HUES6 (cell line): ENCODE measurements around the gene VASP.

Experiments
- H3K27ac ChIP-seq: 2 replicates; pipeline ENCODE4 v1.7.0; 2013; ENCODE audit warnings: low read depth, mild to moderate bottlenecking, low read length, inconsistent platforms
- H3K27me3 ChIP-seq: 2 replicates; pipeline ENCODE4 v1.6.1; 2013; ENCODE audit warnings: low read length; ENCODE audit not compliant: control insufficient read depth, insufficient read depth
- H3K36me3 ChIP-seq: 2 replicates; pipeline ENCODE4 v1.6.1; 2013; ENCODE audit warnings: low read length; ENCODE audit not compliant: control insufficient read depth, insufficient read depth
- H3K4me1 ChIP-seq: 2 replicates; pipeline ENCODE4 v1.6.1; 2013; ENCODE audit warnings: low read length; ENCODE audit not compliant: control insufficient read depth, insufficient read depth
- H3K4me3 ChIP-seq: 2 replicates; pipeline ENCODE4 v1.5.1; 2013; ENCODE audit warnings: low read depth, low read length
- H3K9ac ChIP-seq: one replicate; pipeline ENCODE4 v1.6.1; 2013; ENCODE audit warnings: mild to moderate bottlenecking, low read length
- H3K9me3 ChIP-seq: 2 replicates; pipeline ENCODE4 v1.6.1; 2013; ENCODE audit warnings: low read depth, low read length; ENCODE audit not compliant: control insufficient read depth, insufficient read depth

VASP gene

DNA sequence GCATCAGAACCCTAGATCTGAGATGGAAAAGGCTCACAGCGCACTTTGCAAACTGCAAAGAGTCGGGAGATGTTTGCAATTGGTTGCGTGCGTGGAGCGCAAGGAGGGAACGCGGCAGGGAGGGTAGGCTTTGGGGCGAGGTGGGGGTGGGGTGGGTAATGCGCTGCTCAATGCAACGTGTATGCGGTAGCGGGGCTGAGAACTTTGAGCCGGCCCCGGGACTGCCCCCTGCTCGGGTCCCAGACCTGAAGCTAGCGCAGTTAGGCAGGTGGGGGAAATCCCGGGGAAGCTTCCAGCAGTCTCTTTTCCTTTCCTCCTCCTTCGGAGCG is 38.5 kb upstream of the VASP start:
- Histone ChIP-seq H3K4me1 (peaks cover 30% of the 10 kb centered on the region), H3K9me3 (no peaks in the 10 kb centered on the region), H3K4me3 (peak overlapping the region; percentile 74), H3K9ac (peak overlapping the region; percentile 83), H3K27ac (no peak overlapping the region), H3K36me3 (no peaks in the 10 kb centered on the region), H3K27me3 (peaks cover 17% of the 10 kb centered on the region)

DNA sequence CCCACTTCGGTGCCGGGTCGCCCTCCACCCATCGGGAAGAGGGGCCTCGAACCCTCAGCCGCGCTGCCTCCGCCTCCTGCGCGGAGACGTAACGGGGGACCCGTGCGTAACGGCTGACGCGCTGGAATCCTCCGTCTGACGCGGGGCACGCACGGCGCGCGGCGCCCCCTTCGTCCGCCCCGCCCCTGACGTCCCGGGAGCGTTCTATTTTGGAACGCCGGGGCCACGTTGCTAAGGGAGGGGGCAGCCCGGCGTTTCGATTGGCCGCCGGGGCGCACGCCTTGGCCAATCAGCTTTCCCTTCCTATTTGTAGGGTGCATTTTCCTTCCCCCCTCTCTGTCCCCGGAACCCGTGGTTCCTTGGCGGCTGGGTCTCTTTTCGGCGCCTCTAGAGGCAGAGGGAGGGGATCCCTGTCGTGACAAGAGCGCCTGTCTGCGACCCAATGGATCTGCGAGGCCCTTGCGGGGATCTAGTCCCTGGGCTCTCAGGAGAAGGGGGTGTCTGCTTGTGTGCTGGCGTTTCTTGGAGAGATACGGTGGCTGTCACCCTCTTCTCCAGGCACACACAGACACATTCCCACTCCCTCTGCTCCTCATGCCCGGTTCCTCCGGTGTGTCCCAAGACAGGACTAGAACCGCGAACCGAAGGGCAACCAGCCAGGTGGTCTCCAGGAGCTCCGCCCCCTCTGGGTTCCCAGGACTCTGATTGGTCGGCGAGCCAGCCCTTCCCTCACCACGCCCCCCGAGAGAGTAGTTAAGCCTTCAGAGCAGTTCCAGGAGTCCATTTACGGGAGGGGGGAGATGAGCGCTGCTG is 37.9 kb upstream of the VASP start:
- no peaks in the 10 kb centered on the region for H3K9me3 ChIP-seq

DNA sequence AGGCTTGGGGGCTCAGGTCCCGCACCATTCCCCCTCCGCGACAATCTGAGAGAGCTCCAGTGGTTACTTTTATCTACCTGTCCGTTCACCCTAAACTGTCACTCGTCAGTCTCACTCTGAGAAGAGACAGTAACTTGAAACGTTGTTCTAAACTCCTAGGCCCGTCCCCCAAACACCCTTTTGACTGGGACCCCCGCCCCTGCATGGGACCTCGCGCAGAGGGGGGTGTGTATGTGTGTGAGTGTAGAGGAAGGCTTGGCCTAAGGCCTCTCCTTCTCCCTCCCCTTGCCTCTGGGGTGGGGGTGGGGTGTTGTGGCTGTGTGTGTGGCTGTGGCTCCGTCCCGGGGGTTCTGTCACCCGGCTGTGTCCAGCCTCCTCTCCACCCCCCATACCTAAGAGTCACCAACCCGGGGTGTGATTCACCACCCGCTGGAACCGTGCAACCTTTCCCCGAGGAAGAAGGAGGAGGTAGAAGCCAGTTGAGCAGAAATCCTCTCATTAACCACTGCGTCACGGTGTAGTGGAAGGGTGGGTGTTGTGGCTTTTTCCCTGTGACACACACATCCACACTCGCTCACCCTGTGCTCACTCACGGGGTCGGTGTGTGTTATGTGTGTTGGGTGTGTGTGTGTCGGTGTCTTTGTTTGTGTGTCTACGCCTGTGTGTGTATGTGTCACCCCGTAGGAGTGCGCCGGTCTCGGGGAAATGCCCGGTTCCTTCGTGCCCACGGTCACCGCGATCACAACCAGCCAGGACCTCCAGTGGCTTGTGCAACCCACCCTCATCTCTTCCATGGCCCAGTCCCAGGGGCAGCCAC is 37.1 kb upstream of the VASP start:
- peaks cover 26% of the 10 kb centered on the region for H3K4me1 ChIP-seq
- H3K27me3 ChIP-seq: peaks cover 17% of the 10 kb centered on the region
- H3K36me3 ChIP-seq: no peaks in the 10 kb centered on the region
- no peak overlapping the region for H3K27ac ChIP-seq
- H3K4me3 ChIP-seq: peak overlapping the region; percentile 74
- H3K9ac ChIP-seq: peak overlapping the region; percentile 29
- H3K9me3 ChIP-seq: no peaks in the 10 kb centered on the region

More for the DNA sequence above, 37.9 kb upstream of the VASP start:
- H3K4me3 ChIP-seq: peak overlapping the region; percentile 74
- no peaks in the 10 kb centered on the region for H3K36me3 ChIP-seq
- peaks cover 17% of the 10 kb centered on the region for H3K27me3 ChIP-seq
- H3K27ac ChIP-seq: peak overlapping the region; percentile 69; the same call in 1 of the 2 replicates
- peaks cover 32% of the 10 kb centered on the region for H3K4me1 ChIP-seq
- H3K9ac ChIP-seq: peak overlapping the region; percentile 83

DNA sequence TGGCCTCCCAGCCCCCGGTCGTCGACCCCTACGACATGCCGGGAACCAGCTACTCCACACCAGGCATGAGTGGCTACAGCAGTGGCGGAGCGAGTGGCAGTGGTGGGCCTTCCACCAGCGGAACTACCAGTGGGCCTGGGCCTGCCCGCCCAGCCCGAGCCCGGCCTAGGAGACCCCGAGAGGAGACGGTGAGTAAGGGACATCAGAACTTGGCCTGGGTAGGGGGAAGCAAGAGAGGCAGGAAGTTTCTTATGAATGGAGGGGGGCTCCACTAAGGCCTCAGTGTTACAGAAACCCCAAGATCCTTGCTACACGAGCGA is 36.6 kb upstream of the VASP start:
- Histone ChIP-seq H3K4me1 (peaks cover 24% of the 10 kb centered on the region), H3K9ac (no peak overlapping the region), H3K9me3 (no peaks in the 10 kb centered on the region), H3K4me3 (no peak overlapping the region), H3K27me3 (peaks cover 17% of the 10 kb centered on the region), H3K27ac (no peak overlapping the region), H3K36me3 (no peaks in the 10 kb centered on the region)

DNA sequence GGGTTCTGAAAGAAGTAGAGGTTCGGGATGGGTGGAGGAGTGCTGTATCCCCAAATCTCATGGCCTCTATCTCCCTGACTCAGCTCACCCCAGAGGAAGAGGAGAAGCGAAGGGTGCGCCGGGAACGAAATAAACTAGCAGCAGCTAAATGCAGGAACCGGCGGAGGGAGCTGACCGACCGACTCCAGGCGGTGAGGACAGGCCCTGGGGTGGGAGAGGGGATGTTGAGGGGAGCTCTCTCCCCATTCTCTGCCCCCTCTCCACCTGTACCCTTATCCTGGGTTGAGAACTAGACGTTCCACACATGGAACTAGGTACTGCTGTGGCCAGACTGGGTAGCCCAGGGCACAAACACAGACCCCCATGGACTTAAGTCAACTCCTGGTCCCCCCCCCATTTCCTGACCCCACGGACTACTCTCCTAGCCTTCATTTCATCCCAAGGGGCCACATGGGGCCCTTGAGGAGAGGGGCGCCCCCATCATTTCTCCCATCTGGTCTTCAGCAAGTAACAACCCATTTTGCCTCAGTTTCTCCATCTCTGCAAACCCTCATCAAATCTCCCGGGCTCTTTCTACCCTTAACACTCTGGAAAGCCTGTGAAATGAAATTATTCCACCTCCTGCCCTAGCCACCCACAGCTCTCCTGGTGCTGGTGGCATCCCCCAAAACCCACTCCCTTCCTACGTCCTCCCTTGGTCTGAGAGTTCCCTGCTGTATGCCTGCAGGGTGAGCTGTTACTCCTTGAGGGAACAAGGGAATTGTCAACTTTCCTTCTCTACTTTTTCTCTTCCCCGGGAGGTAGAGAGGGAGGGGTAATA is 36.0 kb upstream of the VASP start:
- no peak overlapping the region for H3K4me3 ChIP-seq
- H3K27ac ChIP-seq: no peak overlapping the region
- no peaks in the 10 kb centered on the region for H3K9me3 ChIP-seq
- no peaks in the 10 kb centered on the region for H3K36me3 ChIP-seq
- H3K9ac ChIP-seq: no peak overlapping the region
- peaks cover 28% of the 10 kb centered on the region for H3K4me1 ChIP-seq
- peaks cover 17% of the 10 kb centered on the region for H3K27me3 ChIP-seq

DNA sequence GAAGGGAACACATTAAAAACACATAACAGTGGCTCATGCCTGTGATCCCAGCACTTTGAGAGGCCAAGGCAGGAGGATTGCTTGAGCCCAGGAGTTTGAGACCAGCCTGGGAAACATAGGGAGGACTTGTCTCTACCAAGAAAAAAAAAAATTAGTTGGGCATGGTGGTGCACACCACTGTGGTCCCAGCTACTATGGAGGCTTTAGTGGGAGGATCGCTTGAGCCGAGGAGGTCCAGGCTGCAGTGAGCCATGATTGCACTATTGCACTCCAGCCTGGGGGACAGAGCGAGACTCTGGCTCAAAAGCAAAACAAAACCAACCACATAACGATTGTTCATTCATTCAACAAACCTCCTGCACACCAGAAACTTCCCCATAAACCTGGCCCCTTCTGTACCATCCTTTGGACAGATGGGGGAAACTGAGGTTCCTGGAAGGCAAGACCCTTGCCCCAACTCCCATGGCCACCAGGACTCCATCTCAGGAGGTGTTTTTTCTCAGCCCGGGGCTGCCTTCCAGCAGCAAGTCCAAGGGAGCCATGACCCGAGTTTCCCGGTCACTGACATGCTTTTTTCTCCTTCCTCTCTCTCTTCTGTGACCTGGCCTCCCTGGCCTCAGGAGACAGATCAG is 35.2 kb upstream of the VASP start:
- peaks cover 27% of the 10 kb centered on the region for H3K4me1 ChIP-seq
- H3K27ac ChIP-seq: no peak overlapping the region
- peak overlapping the region; percentile 3 for H3K9ac ChIP-seq
- peaks cover 17% of the 10 kb centered on the region for H3K27me3 ChIP-seq
- peak overlapping the region; percentile 52; the same call in 1 of the 2 replicates for H3K4me3 ChIP-seq
- H3K36me3 ChIP-seq: no peaks in the 10 kb centered on the region
- H3K9me3 ChIP-seq: no peaks in the 10 kb centered on the region

DNA sequence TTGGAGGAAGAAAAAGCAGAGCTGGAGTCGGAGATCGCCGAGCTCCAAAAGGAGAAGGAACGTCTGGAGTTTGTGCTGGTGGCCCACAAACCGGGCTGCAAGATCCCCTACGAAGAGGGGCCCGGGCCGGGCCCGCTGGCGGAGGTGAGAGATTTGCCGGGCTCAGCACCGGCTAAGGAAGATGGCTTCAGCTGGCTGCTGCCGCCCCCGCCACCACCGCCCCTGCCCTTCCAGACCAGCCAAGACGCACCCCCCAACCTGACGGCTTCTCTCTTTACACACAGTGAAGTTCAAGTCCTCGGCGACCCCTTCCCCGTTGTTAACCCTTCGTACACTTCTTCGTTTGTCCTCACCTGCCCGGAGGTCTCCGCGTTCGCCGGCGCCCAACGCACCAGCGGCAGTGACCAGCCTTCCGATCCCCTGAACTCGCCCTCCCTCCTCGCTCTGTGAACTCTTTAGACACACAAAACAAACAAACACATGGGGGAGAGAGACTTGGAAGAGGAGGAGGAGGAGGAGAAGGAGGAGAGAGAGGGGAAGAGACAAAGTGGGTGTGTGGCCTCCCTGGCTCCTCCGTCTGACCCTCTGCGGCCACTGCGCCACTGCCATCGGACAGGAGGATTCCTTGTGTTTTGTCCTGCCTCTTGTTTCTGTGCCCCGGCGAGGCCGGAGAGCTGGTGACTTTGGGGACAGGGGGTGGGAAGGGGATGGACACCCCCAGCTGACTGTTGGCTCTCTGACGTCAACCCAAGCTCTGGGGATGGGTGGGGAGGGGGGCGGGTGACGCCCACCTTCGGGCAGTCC is 34.5 kb upstream of the VASP start:
- H3K9ac ChIP-seq: peak overlapping the region; percentile 39
- peak overlapping the region; percentile 52 for H3K4me3 ChIP-seq
- no peaks in the 10 kb centered on the region for H3K36me3 ChIP-seq
- no peak overlapping the region for H3K27ac ChIP-seq
- peaks cover 17% of the 10 kb centered on the region for H3K27me3 ChIP-seq
- H3K9me3 ChIP-seq: no peaks in the 10 kb centered on the region
- peaks cover 26% of the 10 kb centered on the region for H3K4me1 ChIP-seq

DNA sequence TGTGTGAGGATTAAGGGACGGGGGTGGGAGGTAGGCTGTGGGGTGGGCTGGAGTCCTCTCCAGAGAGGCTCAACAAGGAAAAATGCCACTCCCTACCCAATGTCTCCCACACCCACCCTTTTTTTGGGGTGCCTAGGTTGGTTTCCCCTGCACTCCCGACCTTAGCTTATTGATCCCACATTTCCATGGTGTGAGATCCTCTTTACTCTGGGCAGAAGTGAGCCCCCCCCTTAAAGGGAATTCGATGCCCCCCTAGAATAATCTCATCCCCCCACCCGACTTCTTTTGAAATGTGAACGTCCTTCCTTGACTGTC is 34.0 kb upstream of the VASP start:
- H3K27me3 ChIP-seq: peaks cover 14% of the 10 kb centered on the region
- H3K36me3 ChIP-seq: no peaks in the 10 kb centered on the region
- H3K9me3 ChIP-seq: no peaks in the 10 kb centered on the region
- no peak overlapping the region for H3K27ac ChIP-seq
- peaks cover 30% of the 10 kb centered on the region for H3K4me1 ChIP-seq
- H3K4me3 ChIP-seq: no peak overlapping the region
- no peak overlapping the region for H3K9ac ChIP-seq

DNA sequence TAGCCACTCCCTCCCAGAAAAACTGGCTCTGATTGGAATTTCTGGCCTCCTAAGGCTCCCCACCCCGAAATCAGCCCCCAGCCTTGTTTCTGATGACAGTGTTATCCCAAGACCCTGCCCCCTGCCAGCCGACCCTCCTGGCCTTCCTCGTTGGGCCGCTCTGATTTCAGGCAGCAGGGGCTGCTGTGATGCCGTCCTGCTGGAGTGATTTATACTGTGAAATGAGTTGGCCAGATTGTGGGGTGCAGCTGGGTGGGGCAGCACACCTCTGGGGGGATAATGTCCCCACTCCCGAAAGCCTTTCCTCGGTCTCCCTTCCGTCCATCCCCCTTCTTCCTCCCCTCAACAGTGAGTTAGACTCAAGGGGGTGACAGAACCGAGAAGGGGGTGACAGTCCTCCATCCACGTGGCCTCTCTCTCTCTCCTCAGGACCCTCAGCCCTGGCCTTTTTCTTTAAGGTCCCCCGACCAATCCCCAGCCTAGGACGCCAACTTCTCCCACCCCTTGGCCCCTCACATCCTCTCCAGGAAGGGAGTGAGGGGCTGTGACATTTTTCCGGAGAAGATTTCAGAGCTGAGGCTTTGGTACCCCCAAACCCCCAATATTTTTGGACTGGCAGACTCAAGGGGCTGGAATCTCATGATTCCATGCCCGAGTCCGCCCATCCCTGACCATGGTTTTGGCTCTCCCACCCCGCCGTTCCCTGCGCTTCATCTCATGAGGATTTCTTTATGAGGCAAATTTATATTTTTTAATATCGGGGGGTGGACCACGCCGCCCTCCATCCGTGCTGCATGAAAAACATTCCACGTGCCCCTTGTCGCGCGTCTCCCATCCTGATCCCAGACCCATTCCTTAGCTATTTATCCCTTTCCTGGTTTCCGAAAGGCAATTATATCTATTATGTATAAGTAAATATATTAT is 33.3 kb upstream of the VASP start:
- H3K27me3 ChIP-seq: peaks cover 14% of the 10 kb centered on the region
- H3K9ac ChIP-seq: no peak overlapping the region
- no peak overlapping the region for H3K27ac ChIP-seq
- H3K4me1 ChIP-seq: peaks cover 30% of the 10 kb centered on the region
- H3K9me3 ChIP-seq: no peaks in the 10 kb centered on the region
- no peaks in the 10 kb centered on the region for H3K36me3 ChIP-seq
- H3K4me3 ChIP-seq: no peak overlapping the region
